ENCODE data around the gene UTP3. TPM values are rescaled to one million over a fixed set of nuclear protein-coding genes. Genes with fewer than 3 reads are reported as not detected.

Gene UTP3
- total and polyA plus RNA-seq, 2 donors (not counting 1 experiment from before 2014, with no cell fraction given): 17.8 to 20.4 TPM

DNA sequence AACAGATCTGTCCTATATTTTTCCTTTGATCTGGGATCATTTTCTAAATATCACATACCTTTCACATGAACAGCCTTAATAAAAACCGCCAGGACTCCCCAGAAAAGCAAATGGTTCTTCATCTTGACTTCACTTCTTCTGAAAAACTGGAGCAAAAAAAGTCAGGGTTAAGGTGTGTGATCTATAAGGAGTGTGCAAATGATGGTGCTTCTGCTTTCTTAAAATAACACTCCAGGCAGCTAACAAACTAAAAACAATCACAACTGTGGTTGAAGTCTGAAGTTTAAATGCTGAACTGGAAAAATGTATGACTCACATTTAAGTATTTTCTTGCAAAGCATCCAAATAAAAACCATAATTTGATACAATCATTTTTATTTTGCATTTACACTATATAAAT is 22.0 kb upstream of the UTP3 start, which contains the start of gene JCHAIN:
Gene JCHAIN (minus strand): TSS at position 140 of the 400 bp plus-strand sequence. CDS start 18 bp downstream, at position 122.
- Histone ChIP-seq H3K4me1 (ENCODE audit: control insufficient read depth, extremely low read depth, insufficient read depth, low read length) (peaks cover 3% of the 10 kb centered on the region), H3K36me3 (ENCODE audit: control insufficient read depth, insufficient read depth, low read length) (no peaks in the 10 kb centered on the region), H2AFZ (ENCODE audit: low read length) (peak within 1 kb of the TSS; percentile 32), H3K79me2 (ENCODE audit: control insufficient read depth, insufficient read depth, low read length) (no peaks in the 10 kb centered on the region), H3K27me3 (ENCODE audit: control insufficient read depth, insufficient read depth, low read length) (no peaks in the 10 kb centered on the region), H4K20me1 (ENCODE audit: control insufficient read depth, extremely low read depth, insufficient read depth, low read length) (no peaks in the 10 kb centered on the region), H3K4me3 (replicated peaks in 1 of 4; ENCODE audit: control extremely low read depth in 1 of 4, insufficient read depth in 1 of 4, low read depth in 3 of 4, low read length in 4 of 4) (peak within 1 kb of the TSS in 1 of 4 experiments; percentile 17), H3K9ac (ENCODE audit: insufficient read depth, low read length) (no peak within 1 kb of the TSS), H3K9me3 (ENCODE audit: control insufficient read depth, insufficient read depth, low read depth, low read length) (no peaks in the 10 kb centered on the region), H3K4me2 (ENCODE audit: extremely low read depth, insufficient read depth, low read length) (peak within 1 kb of the TSS; percentile 52), H3K27ac (ENCODE audit: insufficient read depth, low read length) (no peak within 1 kb of the TSS)
- TF ChIP-seq, protein P1, sequence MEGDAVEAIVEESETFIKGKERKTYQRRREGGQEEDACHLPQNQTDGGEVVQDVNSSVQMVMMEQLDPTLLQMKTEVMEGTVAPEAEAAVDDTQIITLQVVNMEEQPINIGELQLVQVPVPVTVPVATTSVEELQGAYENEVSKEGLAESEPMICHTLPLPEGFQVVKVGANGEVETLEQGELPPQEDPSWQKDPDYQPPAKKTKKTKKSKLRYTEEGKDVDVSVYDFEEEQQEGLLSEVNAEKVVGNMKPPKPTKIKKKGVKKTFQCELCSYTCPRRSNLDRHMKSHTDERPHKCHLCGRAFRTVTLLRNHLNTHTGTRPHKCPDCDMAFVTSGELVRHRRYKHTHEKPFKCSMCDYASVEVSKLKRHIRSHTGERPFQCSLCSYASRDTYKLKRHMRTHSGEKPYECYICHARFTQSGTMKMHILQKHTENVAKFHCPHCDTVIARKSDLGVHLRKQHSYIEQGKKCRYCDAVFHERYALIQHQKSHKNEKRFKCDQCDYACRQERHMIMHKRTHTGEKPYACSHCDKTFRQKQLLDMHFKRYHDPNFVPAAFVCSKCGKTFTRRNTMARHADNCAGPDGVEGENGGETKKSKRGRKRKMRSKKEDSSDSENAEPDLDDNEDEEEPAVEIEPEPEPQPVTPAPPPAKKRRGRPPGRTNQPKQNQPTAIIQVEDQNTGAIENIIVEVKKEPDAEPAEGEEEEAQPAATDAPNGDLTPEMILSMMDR (conservative IDR thresholded peaks at IDR 0.05 in 1 of 2, IDR thresholded peaks at IDR 0.05 in 1 of 2; ENCODE audit: low read depth in 1 of 2, low read length in 2 of 2): no peak
- TF ChIP-seq EZH2 (IDR thresholded peaks at IDR 0.05; ENCODE audit: low read length, missing control alignments): no peak
- DNase-seq (ENCODE audit: low read depth in 2 of 2): peak; percentile 20 to 56

DNA sequence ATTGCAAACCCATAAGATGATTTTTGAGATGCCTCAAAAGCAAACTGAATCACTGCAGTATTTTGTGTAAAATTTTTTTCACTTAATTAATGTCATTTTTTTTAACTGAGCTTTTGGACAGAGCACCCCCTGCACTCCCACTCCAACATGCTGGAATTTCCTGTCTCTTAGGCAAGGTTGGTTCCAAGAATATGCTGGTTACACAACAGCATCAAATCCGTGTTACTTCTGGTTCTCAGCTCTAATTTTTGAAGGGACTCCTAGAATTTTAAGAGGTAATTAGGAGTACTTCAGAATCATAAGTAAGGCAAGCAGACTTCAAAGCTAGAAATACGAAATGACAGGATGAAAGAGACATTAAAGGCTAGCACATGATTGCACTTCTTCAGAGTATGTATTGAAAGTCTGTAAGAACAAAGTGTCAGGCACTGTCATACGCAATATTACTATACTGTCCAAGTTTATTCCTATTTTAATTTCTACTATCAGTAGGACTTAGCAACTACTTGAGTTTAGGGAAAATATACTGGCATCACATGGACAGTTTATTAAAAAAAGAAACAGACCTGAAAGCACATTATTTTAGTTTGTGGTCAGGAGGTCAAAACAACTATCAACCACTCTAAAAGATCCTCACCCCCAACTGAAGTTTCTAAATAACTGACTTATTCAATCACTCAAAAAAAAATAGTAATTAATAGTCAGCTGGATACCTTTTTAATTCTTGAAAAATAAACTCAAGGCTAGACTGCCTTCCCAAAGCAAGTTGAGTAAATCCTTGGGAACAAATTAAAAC is 20.4 kb upstream of the UTP3 start:
- H3K79me2 ChIP-seq (ENCODE audit: control insufficient read depth, insufficient read depth, low read length): no peaks in the 10 kb centered on the region
- no peaks in the 10 kb centered on the region for H3K9me3 ChIP-seq (ENCODE audit: control insufficient read depth, insufficient read depth, low read depth, low read length)
- peaks cover 3% of the 10 kb centered on the region for H3K4me1 ChIP-seq (ENCODE audit: control insufficient read depth, extremely low read depth, insufficient read depth, low read length)
- no peaks in the 10 kb centered on the region for H4K20me1 ChIP-seq (ENCODE audit: control insufficient read depth, extremely low read depth, insufficient read depth, low read length)
- H3K27me3 ChIP-seq (ENCODE audit: control insufficient read depth, insufficient read depth, low read length): no peaks in the 10 kb centered on the region
- H2AFZ ChIP-seq (ENCODE audit: low read length): peak overlapping the region; percentile 6
- no peak overlapping the region for H3K4me3 ChIP-seq (replicated peaks in 1 of 4; ENCODE audit: control extremely low read depth in 1 of 4, insufficient read depth in 1 of 4, low read depth in 3 of 4, low read length in 4 of 4)
- no peak overlapping the region for H3K9ac ChIP-seq (ENCODE audit: insufficient read depth, low read length)
- H3K36me3 ChIP-seq (ENCODE audit: control insufficient read depth, insufficient read depth, low read length): no peaks in the 10 kb centered on the region
- TF ChIP-seq, protein P1 (conservative IDR thresholded peaks at IDR 0.05 in 1 of 2, IDR thresholded peaks at IDR 0.05 in 1 of 2; ENCODE audit: low read depth in 1 of 2, low read length in 2 of 2): no peak
- TF ChIP-seq EZH2 (IDR thresholded peaks at IDR 0.05; ENCODE audit: low read length, missing control alignments): no peak
- peak overlapping the region; percentile 34 for H3K4me2 ChIP-seq (ENCODE audit: extremely low read depth, insufficient read depth, low read length)
- H3K27ac ChIP-seq (ENCODE audit: insufficient read depth, low read length): no peak overlapping the region
- DNase-seq (ENCODE audit: low read depth in 2 of 2): peak; percentile 17 to 62

DNA sequence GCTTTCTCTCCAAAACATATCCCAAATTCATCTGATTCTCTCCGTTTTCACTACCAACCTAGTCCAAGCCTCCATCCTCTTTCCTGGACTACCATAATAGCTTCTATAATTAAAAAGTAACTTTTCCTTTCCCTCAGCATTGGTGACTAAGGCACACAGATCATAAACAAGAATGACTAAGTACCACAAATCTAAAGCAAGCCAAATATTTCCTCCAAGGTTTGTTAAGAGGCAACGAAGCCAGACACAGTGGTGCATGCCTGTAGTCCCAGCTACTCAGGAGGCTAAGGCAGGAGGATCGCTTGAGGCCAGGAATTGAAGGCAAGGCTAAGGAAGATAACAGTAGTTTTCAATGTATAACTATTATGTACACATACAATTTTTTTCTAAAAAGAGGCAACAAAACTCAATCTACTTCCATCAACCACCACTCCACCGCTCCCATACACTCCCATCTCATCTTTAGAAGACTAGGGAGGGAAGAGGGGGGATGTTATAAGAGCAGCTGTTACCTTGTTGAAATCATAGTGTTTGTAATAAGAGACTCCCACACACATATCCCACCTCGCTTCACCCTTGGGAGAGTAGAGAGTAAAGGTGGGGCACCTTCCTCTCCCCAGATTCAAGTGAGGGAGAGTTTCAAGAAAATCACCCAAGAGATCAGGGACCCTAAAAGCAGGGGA is 17.9 kb upstream of the UTP3 start:
- TF ChIP-seq, protein P1 (conservative IDR thresholded peaks at IDR 0.05 in 1 of 2, IDR thresholded peaks at IDR 0.05 in 1 of 2; ENCODE audit: low read depth in 1 of 2, low read length in 2 of 2): no peak
- TF ChIP-seq EZH2 (IDR thresholded peaks at IDR 0.05; ENCODE audit: low read length, missing control alignments): no peak
- Histone ChIP-seq H3K27me3 (ENCODE audit: control insufficient read depth, insufficient read depth, low read length) (no peaks in the 10 kb centered on the region), H3K9ac (ENCODE audit: insufficient read depth, low read length) (no peak overlapping the region), H2AFZ (ENCODE audit: low read length) (no peak overlapping the region), H3K27ac (ENCODE audit: insufficient read depth, low read length) (no peak overlapping the region), H4K20me1 (ENCODE audit: control insufficient read depth, extremely low read depth, insufficient read depth, low read length) (no peaks in the 10 kb centered on the region), H3K4me1 (ENCODE audit: control insufficient read depth, extremely low read depth, insufficient read depth, low read length) (peaks cover 3% of the 10 kb centered on the region), H3K79me2 (ENCODE audit: control insufficient read depth, insufficient read depth, low read length) (no peaks in the 10 kb centered on the region), H3K9me3 (ENCODE audit: control insufficient read depth, insufficient read depth, low read depth, low read length) (no peaks in the 10 kb centered on the region), H3K4me3 (replicated peaks in 1 of 4; ENCODE audit: control extremely low read depth in 1 of 4, insufficient read depth in 1 of 4, low read depth in 3 of 4, low read length in 4 of 4) (no peak overlapping the region), H3K4me2 (ENCODE audit: extremely low read depth, insufficient read depth, low read length) (no peak overlapping the region), H3K36me3 (ENCODE audit: control insufficient read depth, insufficient read depth, low read length) (no peaks in the 10 kb centered on the region)
- peak; percentile 16 to 64 for DNase-seq (ENCODE audit: low read depth in 2 of 2)
